ENCODE results near the gene PLAAT1.

Gene PLAAT1

GRCh38 chr3:193271101-193271840 lies 30.2 kb downstream of the PLAAT1 start:
- no peak for DNase-seq
- H3K36me3 ChIP-seq (replicated peaks), result no peaks in the 10 kb centered on the region
- in situ Hi-C loops (cut with HindIII; ENCODE audit: low pct_ligation_motif_present, low sequenced_read_pairs), result no loop called here
- H3K27me3 ChIP-seq (replicated peaks), result no peaks in the 10 kb centered on the region
- H3K27ac ChIP-seq, result no peak overlapping the region
- no peak overlapping the region for H3K4me3 ChIP-seq (ENCODE audit: low read depth, low read length)
- TF ChIP-seq CTCF (IDR thresholded peaks at IDR 0.05; ENCODE audit: low read depth, low read length, missing control alignments), result no peak

- in situ Hi-C loops (cut with HindIII; ENCODE audit: low pct_ligation_motif_present, low sequenced_read_pairs), result no loop called here
- DNase-seq, result no peak
- Histone ChIP-seq H3K27ac (no peak overlapping the region), H3K36me3 (replicated peaks) (no peaks in the 10 kb centered on the region), H3K27me3 (replicated peaks) (no peaks in the 10 kb centered on the region), H3K4me3 (ENCODE audit: low read depth, low read length) (no peak overlapping the region)
- no peak for TF ChIP-seq CTCF (IDR thresholded peaks at IDR 0.05; ENCODE audit: low read depth, low read length, missing control alignments)
Measured at GRCh38 chr3:193292386-193292785, 51.4 kb downstream of the PLAAT1 start.

- no peak for DNase-seq
- no peak overlapping the region for H3K4me3 ChIP-seq (ENCODE audit: low read depth, low read length)
- no peak overlapping the region for H3K27ac ChIP-seq
- H3K27me3 ChIP-seq (replicated peaks), result no peaks in the 10 kb centered on the region
- no peaks in the 10 kb centered on the region for H3K36me3 ChIP-seq (replicated peaks)
- no peak for TF ChIP-seq CTCF (IDR thresholded peaks at IDR 0.05; ENCODE audit: low read depth, low read length, missing control alignments)
- in situ Hi-C loops (cut with HindIII; ENCODE audit: low pct_ligation_motif_present, low sequenced_read_pairs), result no loop called here
Measured at GRCh38 chr3:193295985-193296384, 55.0 kb downstream of the PLAAT1 start.

- in situ Hi-C loops (cut with HindIII; ENCODE audit: low pct_ligation_motif_present, low sequenced_read_pairs), result no loop called here
- Histone ChIP-seq H3K27ac (no peak overlapping the region), H3K4me3 (ENCODE audit: low read depth, low read length) (no peak overlapping the region), H3K27me3 (replicated peaks) (no peaks in the 10 kb centered on the region), H3K36me3 (replicated peaks) (no peaks in the 10 kb centered on the region)
- TF ChIP-seq CTCF (IDR thresholded peaks at IDR 0.05; ENCODE audit: low read depth, low read length, missing control alignments), result no peak
- DNase-seq, result no peak
Measured at GRCh38 chr3:193297421-193297820, 56.4 kb downstream of the PLAAT1 start.

GRCh38 chr3:193301433-193301832 lies 60.4 kb downstream of the PLAAT1 start:
- no peaks in the 10 kb centered on the region for H3K27me3 ChIP-seq (replicated peaks)
- in situ Hi-C loops (cut with HindIII; ENCODE audit: low pct_ligation_motif_present, low sequenced_read_pairs), result no loop called here
- H3K4me3 ChIP-seq (ENCODE audit: low read depth, low read length), result no peak overlapping the region
- DNase-seq, result no peak
- no peaks in the 10 kb centered on the region for H3K36me3 ChIP-seq (replicated peaks)
- TF ChIP-seq CTCF (IDR thresholded peaks at IDR 0.05; ENCODE audit: low read depth, low read length, missing control alignments), result no peak
- H3K27ac ChIP-seq, result no peak overlapping the region

- no peak overlapping the region for H3K4me3 ChIP-seq (ENCODE audit: low read depth, low read length)
- no peak overlapping the region for H3K27ac ChIP-seq
- in situ Hi-C loops (cut with HindIII; ENCODE audit: low pct_ligation_motif_present, low sequenced_read_pairs), result no loop called here
- H3K27me3 ChIP-seq (replicated peaks), result no peaks in the 10 kb centered on the region
- no peaks in the 10 kb centered on the region for H3K36me3 ChIP-seq (replicated peaks)
- no peak for TF ChIP-seq CTCF (IDR thresholded peaks at IDR 0.05; ENCODE audit: low read depth, low read length, missing control alignments)
- no peak for DNase-seq
Measured at GRCh38 chr3:193305356-193305755, 64.3 kb downstream of the PLAAT1 start.
